Forelimb muscle (tissue), 1 donor: ENCODE results near the gene ST8SIA2. TPM values are rescaled to one million over a fixed set of nuclear protein-coding genes. Genes with fewer than 3 reads are reported as not detected.
A peak's percentile ranks its signal among the peaks of the same experiment; 100 is the strongest.

Source experiments
- DNase-seq: peaks from one replicate; pipeline ENCODE4 v3.0.0-alpha.2; 2013; ENCODE audit warnings: low read depth
- polyA plus RNA-seq: library from polyadenylated mRNA; unstranded; fragments of 120-200 nt; gene quantifications from one replicate; pipeline ENCODE4 v1.2.1, GENCODE V29; 2013; ENCODE audit not compliant: insufficient read length

The ST8SIA2 gene
- polyA plus RNA-seq, 1 donor, result 15.6 TPM

DNA sequence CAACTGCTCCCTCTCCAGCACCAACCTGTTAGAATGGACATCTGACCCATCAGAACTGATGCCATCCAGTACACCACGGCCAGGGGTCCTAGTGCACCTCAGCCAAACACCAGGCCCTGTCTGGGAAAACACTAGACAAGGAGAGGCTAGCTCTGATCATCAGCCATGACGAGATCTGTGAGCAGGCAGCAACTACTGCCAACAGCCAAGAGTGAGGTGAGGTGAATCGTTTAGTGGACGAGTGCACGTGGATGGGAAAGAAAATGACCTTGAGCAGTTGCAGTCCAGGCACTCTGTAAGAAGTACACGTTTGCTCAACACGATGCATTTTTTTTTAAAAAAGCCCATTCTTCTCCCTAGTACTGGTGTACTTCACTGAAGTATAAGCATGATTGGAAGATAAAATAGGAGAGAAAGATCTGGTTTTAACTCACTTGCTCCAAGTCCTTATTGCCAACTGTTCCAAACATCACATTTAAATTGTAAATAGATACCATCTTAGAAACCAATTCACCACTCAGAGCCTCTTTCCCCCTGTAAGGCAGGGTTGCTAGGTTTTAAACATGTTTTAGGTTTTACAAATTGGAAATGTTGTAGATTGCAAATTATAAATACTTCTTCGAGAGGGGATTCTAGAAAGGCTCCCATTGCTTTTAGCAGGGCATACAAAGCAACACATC, 5.7 kb downstream of the ST8SIA2 start:
- DNase-seq, result no peak

DNA sequence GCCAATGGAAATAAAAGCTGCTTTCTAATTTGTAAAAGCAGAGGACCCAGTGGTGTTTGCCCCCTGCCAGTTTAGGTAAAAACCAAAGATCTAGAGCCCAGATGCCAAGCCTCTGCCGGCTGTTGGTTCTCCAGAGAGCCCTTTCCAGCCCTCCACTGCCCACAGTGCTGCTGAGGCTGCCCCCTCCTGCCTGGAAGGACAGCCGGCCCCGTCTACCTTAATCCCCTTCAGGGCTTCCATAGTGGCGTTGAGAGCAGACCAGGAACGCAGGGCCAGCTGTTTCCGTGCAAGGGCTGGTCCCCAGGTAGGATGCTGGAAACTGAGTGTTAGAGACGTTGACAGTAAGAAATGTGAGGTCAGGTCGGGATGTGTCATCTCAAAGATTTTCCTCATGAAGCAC, 6.9 kb downstream of the ST8SIA2 start:
- no peak for DNase-seq

DNA sequence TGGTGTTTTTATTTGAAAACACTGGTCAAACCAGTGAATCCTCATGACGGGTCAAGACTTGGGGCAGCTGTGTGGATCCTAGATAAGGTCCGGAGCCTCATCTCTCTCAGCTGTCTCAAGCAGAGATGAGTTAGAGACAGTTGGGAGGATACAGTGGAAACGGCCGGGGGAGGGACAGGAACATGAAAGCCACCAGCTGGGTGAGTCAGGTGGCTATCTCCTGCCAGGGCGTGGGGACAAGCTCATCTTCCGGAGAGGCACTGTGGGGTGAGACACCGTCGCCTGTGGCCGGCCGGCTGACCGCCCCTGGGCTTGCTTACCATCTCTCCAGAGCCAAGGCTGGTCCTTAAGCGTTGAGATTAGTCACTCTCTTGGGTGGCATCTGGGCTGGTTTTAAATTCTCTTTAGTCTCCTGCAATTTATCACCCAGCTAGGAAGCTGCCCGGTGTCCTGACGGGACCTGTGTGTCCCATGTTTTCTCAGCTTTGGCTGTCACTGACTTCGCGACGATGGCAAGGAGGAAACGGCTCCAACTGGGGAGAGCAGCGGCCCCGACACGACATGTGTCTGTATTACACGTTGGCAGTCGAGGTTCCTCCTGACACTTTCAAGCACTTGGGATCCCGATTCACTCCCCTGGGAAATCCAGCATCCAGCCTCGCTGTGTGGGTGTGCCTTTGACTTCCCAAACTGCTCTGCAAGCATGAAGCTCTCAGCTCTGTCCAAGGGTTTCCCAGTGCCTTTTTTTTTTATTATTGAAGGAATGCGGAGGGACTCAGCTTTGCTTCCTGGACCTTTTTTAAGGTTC, 7.5 kb downstream of the ST8SIA2 start:
- no peak for DNase-seq

DNA sequence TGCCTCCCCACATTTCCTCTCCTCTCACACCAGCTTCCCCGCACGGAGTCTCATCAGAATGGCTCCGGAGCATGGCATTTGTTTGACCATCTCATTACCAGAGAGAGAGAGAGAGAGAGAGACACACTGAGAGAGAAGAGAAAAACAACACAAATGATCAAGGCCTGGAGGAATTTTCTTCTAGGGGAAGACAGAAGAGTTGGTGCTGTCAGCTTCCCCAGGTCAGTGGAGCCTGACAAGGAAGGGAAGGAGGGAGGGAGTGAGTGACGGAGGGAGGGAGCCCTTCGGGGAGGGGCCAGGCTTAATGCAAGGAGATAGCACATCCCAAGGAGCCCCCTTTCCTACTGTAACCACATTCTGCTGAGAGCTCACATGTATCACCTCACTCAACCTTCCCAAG, 9.1 kb downstream of the ST8SIA2 start:
- DNase-seq, result no peak

DNA sequence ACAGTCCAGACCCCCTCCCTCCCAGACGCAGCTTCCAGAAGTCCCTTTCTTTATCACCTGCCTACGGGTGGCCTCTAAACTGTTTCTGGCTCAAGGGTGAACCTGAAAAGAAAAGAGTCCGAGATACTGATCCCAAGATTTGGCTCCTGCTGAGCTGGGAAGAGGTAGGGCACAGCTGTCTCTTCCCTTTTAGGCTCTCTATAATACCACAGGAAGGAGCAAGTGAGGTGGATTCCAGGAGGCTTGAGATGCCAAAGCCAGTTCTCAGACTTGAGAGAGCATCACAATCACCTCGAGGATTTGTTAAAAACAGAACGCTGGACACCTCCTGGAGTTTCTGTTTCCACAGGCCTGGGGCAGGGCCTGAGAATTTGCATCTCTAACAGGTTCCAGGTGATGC, 12.3 kb downstream of the ST8SIA2 start:
- DNase-seq, result no peak

DNA sequence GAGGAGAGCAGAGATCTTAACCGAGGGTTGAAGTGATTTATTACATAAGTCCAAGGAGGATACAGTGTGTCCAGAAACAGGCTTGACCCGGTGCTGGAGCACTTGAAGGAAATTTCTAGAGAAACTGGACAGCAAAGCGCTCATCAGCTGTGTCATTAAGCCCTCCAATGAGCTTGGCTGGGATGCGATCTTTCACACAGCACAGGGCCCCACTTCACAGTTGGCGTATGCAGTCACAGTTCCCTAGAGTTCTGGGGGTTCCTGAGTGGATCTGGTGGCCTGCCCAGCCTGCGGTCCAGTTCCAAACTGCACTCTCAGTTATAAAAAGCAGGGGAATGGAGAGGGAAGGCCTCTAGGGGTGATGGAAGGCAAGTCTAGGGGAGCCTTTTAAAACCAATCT, 13.6 kb downstream of the ST8SIA2 start:
- peak; percentile 62 for DNase-seq

DNA sequence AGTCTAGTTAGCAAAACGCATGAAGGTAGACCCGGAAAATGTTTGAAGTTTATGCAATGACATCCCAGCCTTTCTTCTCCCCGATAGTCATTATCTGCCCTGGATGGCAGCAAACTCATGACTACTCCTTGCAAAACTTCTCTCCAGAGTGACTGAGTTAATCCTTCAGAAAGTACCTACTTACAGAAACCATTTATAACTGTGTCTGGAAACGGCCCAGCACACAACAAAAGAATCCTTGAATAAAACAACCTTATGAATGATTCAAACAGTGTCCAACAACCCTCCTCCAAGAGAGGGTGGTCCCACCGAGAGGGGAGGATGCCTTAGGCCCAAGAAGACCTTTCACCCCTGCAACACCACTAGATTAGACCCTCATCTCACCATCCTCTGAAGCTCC, 14.2 kb downstream of the ST8SIA2 start:
- DNase-seq, result no peak

DNA sequence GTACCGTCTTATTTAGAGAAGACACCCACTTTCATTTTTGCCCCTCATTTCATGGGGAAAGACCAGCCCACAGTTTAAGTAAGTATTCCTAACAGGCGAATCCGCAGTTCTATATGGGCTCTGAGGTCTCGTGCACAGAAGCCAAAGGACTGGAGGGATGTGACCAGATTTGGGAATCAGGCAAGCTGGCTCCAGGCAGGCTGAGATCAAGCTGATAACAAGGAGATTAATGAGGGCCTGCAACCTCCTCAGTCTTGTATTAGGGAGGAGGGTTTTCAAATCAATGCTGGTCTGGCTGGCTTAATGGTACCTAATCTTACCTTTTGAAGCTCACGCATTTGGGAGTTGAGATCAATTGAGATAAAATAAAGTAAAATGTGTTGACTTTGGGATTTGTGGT, 15.3 kb downstream of the ST8SIA2 start:
- no peak for DNase-seq

DNA sequence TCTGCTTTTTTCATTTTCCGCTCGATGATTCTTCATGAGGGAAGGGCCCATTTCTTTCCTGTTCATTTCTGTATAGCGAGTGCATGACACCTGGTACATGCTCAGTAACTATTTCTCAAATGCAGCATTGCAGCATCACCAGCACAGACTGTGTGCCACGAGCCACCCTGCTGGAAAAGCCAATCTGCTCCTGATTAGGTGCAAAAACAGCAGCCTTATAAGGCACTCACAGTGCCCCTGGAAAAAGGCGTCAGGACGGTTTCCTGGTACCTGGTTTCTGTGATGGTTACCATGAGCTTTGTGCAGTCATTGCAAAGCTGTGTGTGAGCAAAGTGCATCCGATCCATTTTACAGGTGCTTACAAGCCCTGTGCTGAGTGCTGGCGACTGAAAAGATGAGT, 15.8 kb downstream of the ST8SIA2 start:
- DNase-seq, result no peak

DNA sequence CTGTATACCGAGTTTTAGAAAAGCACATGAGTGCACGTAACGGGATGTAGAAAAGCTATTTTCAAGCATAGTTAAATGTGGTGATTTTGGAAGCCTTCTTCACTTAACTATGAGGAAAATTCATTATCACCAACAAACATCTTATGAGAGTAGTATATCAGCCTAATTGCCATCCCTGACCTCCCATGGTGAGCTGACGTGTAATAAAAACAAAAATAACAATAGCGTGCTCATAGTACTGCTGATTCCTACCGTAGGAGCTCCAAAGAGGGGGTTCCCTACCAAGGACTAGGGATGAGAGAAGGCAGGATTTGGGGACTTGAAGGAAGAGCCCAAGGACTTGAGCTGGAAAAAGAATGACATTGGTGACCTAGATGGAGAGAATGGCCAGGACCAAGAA, 16.9 kb downstream of the ST8SIA2 start:
- DNase-seq, result no peak

DNA sequence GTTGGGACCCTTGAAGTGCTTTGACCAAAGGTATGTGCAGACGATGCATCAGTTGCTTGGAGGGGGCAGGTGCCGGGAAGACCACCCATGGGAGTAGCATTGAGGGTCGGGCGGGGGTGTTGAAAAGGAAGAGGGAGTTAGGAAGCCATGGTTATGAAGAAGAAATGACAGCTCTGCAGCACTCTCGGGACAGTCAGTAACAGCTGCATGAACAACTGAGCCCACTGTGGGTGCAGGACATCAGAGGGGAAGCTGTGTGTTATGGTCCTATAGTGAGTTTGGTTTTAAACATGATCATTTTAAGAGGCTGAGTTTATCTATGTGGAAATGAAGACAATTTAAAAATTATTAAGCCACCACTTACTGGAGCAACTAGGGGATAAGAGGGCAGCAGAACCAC, 17.6 kb downstream of the ST8SIA2 start:
- no peak for DNase-seq

DNA sequence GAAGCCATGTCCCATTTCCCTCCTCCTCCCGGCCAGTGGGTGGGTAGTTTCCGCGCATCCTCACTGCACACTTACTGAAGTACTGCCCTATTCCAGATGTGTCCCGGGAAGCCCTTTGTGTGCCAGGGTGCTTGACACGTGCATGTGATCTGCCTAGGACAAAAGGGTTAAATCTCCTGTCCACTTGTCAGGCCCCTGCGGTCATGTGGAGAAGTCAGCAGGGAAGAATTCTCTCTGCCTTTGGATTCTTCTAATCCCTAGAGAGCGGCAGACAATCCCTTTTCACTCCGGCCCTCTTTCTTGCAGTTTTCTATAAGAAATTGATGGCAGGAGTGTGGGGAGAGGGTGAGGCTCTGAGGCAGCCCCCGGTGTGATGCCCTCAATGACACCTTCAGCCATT, 19.8 kb downstream of the ST8SIA2 start:
- no peak for DNase-seq

DNA sequence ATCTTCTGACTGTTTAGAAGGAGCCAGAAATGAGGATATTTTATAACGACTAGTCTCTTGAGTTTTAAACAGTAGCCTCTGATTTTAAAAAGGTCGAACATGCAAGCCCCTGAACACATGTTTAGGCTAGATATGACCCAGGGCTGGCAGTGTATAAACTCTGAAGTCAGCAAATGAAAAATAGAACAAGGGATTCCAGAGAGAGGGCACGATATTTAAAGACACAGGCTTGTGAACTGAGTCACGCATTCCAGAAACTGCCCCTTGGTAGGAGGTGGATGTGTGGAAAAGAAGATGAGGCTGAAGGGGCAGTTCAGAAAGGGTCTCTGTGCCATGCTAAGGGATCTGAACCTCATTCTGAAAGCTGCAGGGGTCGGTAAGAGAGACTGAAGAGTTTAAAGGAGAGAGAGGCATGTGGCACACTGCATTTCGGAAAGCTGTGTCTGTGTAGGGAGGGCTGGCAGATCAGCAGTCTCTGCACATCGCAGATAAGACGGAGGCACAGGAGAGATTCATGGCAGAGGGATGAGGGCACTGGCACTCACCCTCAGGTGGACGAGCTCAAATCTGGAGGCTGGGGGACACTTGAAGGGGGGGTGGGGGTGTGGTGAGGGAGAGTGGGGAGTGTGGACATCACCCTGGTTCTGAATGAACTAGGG, 22.1 kb downstream of the ST8SIA2 start:
- DNase-seq, result no peak

DNA sequence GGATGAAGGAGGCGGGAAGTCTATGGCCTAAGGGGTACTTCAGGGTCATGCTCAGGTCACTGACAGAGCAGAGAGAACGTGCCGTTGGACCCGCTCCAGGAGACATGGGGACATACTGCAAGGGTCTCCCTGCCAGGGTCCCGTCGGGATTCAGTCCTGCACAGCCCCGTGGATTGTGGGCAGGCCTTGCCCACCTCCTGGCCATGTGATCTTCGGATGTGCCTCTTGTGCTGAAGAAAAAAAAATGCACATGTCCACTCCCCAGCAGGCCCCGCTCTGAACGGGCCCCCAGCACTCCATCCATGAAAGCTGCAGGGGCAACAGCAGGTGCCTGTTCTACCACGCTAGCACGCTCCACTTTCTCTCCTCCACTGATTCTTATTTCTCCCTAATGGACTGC, 22.9 kb downstream of the ST8SIA2 start:
- DNase-seq, result no peak

DNA sequence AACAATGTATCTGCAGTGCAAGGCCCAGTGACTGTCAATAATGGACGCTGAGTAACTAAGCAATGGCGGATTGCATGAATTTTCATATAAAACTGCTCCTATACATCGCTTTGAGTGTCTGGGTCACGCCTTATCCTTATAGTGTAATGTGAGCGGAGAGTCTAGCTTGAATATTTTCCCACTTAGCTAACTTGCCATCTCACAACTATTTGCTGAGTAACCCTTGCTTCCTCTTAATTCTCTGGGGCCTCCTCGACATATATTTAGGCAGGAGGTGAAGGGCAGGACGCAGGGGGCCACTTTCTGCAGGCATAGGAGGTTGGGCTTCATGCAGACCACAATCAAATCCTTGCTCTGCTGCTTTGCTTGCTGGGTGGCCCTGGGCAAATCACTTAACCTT, 24.0 kb downstream of the ST8SIA2 start:
- DNase-seq, result no peak

DNA sequence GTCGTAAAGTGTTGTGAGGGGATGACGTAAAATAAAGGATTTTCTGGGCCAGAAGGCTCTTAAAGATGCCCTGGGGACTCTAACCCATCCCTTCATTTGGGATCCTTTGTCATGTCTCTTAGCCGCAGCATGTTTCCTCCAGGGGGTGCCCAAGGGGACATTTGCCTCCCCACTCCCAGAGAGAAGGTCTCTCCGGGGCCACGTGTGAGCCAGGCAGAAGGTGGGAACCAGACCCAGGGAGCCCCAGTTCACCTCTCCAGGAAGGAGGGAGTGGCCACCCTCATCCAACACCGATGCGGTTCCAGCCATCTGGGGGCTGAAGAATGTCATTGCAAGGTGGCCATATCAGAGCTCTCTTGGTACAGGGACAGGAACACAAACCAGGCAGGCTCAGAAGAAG, 25.2 kb downstream of the ST8SIA2 start:
- no peak for DNase-seq

DNA sequence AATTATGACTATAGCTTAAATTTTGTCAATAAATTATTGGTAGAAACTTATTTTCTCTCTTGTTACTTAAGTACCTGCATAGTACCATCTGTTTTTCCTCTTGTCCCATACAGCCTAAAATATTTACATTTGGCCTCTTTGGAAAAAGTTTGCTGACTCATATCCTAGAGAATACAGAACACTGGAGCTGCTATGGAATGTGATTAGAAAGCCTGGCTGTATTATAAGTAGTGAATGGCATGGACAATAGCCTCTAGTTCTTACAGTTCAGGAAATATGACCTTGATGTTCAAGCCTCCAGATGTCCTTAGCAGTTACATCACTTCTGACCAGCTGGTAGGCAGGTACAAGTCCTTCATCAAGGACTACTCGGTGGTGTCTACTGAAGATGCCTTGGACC, 28.3 kb downstream of the ST8SIA2 start:
- no peak for DNase-seq

DNA sequence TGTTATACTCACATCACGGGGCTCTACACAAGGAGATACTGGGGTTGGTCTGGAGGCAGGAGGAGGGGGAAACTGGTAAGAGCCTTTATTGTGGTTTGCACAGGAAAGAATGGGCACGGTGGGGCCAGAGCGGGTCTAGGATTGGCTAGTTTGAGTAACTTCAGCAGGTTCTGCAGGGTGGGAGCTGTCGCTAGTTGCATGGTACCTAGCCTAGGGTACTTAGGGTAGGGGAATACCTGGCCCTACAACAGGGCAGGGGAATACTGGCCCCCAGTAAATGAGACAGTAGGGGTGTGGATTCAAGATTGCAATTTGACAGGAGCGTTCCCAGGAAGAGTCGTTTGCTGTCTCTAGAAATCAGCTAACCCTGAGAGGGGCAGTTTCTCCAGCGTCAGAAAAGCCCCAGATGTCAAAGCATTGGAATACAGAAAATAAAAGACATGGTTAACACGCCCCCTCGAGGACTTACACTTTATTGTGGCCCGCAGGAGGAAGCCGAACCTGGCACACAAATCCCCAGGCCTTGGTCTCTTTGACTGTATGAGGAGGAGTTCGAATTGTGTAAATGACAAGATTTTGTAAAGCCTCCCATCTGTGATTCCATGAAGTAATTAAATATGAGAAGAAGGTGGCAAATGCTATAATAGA, 32.0 kb downstream of the ST8SIA2 start:
- no peak for DNase-seq

DNA sequence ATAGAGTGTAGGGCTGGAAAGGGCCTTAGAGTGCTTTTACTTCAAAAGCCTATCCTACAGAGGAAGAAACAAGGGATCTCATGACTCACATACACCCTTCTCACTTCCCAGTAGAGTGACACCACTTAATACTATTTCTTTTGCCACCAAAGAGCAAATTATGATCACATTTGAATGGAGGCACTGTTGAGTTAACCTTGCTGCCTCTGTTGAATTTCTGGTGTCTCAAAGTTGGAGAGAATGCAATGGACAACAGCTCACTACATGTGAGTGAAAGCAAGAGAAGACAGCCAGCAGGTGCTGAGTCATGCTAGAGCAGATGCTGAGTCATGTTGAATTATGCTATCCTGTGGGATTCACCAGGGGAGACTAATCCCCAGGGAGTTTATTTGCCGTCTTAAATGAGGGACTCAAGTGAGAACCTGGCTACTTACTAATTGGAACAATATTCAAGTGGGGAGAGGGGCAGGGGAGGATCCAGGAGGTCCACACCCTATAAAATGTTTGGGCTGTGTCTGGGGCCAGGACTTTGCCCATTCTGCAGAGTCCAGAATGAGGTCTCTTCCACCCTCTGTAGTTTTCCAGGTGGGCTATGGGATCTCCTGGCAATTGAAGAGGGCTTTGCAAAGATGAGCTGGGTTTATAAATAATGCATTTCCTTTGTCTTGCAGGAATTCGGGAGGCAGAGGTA, 35.8 kb downstream of the ST8SIA2 start:
- no peak for DNase-seq

DNA sequence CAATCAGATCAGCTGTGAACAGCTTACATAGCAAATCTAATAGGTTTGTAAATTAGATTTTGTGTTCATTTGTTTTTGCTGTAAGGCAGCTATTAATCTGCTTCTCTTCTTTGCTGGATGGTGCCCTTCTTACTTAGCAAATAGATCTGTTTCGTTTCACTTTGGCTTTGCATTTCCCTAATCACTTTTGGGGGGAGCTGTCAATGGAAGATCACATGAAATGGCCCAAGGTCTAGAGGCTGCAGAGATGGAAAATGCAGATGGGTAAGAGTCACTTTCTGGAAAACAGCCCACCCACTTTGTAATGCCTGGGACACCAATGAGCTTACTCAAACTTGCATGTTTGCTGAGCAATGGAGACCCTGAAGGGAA, 36.4 kb downstream of the ST8SIA2 start:
- no peak for DNase-seq

DNA sequence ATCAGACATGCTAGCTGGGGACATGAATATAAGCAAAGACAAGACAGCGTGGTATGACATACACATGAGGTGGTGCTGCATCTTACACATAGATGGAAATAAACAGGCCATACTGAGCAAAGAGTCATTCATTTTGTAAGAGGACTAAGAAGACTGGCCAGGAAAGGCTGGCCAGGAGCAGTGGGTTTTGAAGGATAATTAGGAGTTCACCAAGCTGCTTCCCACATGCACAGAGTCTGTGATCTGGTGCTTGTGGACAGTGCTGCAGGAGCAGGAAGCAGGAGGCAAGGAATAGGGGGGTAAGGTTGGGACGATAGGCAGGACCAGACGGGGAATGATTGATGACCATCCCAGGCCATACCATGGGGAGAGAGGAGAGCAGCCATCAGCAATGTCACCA, 41.5 kb downstream of the ST8SIA2 start:
- DNase-seq, result no peak

DNA sequence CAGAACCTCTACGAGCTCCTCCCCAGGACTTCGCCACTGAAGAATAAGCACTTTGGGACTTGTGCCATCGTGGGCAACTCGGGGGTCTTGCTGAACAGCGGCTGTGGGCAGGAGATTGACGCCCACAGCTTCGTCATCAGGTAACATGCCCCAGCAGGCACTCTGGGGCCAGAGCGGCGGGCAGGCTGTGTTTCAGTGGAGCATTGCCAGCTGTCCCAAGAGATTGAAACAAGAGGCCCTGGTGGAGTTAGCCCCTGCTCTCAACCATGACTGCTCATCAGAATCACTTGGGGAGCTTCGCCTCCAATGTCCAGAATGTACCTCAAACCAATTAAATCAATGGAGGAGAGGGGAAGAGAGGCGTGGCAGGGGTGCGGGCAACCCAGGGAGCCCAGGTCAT, 44.8 kb downstream of the ST8SIA2 start:
- DNase-seq, result no peak
